M059J (cell line): ENCODE data around the gene ATXN7. TPM values are rescaled to one million over a fixed set of nuclear protein-coding genes. Genes with fewer than 3 reads are reported as not detected.

ENCODE experiments used
- DNase-seq: peaks from one replicate; pipeline ENCODE4 v3.0.0-alpha.2; 2012; ENCODE audit warnings: low read depth
- total RNA-seq: library from RNA; depleted of rRNA; stranded (reverse); fragments of >200 nt; shearing (Covaris generic); gene quantifications from 2 replicates; pipeline ENCODE4 v1.2.3, GENCODE V29; 2014

Gene ATXN7
- total RNA-seq, 1 experiment from 2014 or later: 5.4 TPM

GRCh38 chr3:64019271-64019670, 155.6 kb downstream of the ATXN7 start:
- DNase-seq: no peak

GRCh38 chr3:64019879-64020278, 156.2 kb downstream of the ATXN7 start:
- no peak for DNase-seq

GRCh38 chr3:64021922-64022321, 158.3 kb downstream of the ATXN7 start:
- no peak for DNase-seq

GRCh38 chr3:64022451-64023186, 159.0 kb downstream of the ATXN7 start:
- DNase-seq: no peak

GRCh38 chr3:64023187-64023860, 159.7 kb downstream of the ATXN7 start, which contains the start of gene PSMD6:
Gene PSMD6, minus strand, starts transcription at chr3:64023494. Its CDS starts 75 bp downstream, at chr3:64023419.
- peak; percentile 66 for DNase-seq

GRCh38 chr3:64023861-64024223, 160.2 kb downstream of the ATXN7 start:
- no peak for DNase-seq

- DNase-seq: no peak
Measured at GRCh38 chr3:64026346-64026745, 162.7 kb downstream of the ATXN7 start.

- no peak for DNase-seq
Measured at GRCh38 chr3:64027658-64028057, 164.0 kb downstream of the ATXN7 start.

- no peak for DNase-seq
Measured at GRCh38 chr3:64028754-64029153, 165.1 kb downstream of the ATXN7 start.

GRCh38 chr3:64029287-64029686, 165.6 kb downstream of the ATXN7 start:
- no peak for DNase-seq

- peak; percentile 52 for DNase-seq
Measured at GRCh38 chr3:64030741-64031140, 167.1 kb downstream of the ATXN7 start.

- DNase-seq: peak; percentile 68
Measured at GRCh38 chr3:64031540-64032508, 168.2 kb downstream of the ATXN7 start.

GRCh38 chr3:64033069-64033468, 169.4 kb downstream of the ATXN7 start:
- no peak for DNase-seq

- DNase-seq: no peak
Measured at GRCh38 chr3:64037084-64037483, 173.4 kb downstream of the ATXN7 start.

- DNase-seq: no peak
Measured at GRCh38 chr3:64038253-64038767, 174.6 kb downstream of the ATXN7 start.

GRCh38 chr3:64039332-64039731, 175.7 kb downstream of the ATXN7 start:
- DNase-seq: no peak

- no peak for DNase-seq
Measured at GRCh38 chr3:64039981-64040733, 176.5 kb downstream of the ATXN7 start.

- no peak for DNase-seq
Measured at GRCh38 chr3:64042952-64043351, 179.3 kb downstream of the ATXN7 start.

GRCh38 chr3:64046592-64046991, 182.9 kb downstream of the ATXN7 start:
- no peak for DNase-seq

- no peak for DNase-seq
Measured at GRCh38 chr3:64046996-64047594, 183.4 kb downstream of the ATXN7 start.

GRCh38 chr3:64047787-64048186, 184.1 kb downstream of the ATXN7 start:
- DNase-seq: no peak
